Measurements from ENCODE around the gene NKAIN4. TPM values are rescaled to one million over a fixed set of nuclear protein-coding genes. Genes with fewer than 3 reads are reported as not detected.

Gene NKAIN4
- total RNA-seq, 1 donor from 2014 or later, result 183 TPM

DNA sequence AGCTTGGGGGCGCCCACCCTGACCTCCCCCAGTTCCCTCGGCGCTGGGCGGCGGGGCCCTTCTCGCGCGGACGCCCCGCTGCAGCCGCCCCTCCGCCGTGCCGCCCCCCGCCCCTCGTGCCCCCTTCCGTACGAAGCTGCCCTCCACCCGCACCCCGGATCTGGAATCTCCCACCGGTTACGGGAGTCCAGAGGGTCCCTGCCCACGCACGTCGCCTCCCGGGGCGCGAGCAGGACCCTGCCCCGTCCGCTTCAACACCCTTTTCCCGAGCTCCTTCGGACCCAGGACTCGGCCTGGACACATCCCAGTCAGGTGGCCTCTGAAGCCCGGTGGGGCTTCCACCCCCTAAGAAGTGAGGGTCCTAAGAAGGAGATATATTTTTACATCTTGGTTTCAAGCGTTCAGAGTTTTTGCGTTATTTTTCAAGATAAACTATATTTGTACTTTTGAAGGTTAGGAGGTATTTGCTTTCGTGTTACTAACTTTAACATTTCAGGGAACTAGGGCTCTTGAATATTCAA, 18.9 kb upstream of the NKAIN4 start:
- no peak overlapping the region for H3K27ac Mint-ChIP-seq (ENCODE audit: unreplicated experiment)
- TF ChIP-seq, protein P1, sequence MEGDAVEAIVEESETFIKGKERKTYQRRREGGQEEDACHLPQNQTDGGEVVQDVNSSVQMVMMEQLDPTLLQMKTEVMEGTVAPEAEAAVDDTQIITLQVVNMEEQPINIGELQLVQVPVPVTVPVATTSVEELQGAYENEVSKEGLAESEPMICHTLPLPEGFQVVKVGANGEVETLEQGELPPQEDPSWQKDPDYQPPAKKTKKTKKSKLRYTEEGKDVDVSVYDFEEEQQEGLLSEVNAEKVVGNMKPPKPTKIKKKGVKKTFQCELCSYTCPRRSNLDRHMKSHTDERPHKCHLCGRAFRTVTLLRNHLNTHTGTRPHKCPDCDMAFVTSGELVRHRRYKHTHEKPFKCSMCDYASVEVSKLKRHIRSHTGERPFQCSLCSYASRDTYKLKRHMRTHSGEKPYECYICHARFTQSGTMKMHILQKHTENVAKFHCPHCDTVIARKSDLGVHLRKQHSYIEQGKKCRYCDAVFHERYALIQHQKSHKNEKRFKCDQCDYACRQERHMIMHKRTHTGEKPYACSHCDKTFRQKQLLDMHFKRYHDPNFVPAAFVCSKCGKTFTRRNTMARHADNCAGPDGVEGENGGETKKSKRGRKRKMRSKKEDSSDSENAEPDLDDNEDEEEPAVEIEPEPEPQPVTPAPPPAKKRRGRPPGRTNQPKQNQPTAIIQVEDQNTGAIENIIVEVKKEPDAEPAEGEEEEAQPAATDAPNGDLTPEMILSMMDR (IDR thresholded peaks at IDR 0.05; ENCODE audit: partially characterized antibody, unreplicated experiment), result no peak
- H3K9me3 Mint-ChIP-seq (ENCODE audit: unreplicated experiment), result peaks cover 13% of the 10 kb centered on the region
- peaks cover 23% of the 10 kb centered on the region for H3K4me1 Mint-ChIP-seq (ENCODE audit: low read depth, unreplicated experiment)
- H3K27me3 Mint-ChIP-seq (ENCODE audit: unreplicated experiment), result peaks cover 13% of the 10 kb centered on the region
- peak overlapping the region; percentile 91 for H3K4me3 Mint-ChIP-seq (ENCODE audit: unreplicated experiment)
- no peaks in the 10 kb centered on the region for H3K36me3 Mint-ChIP-seq (ENCODE audit: unreplicated experiment)
- no peak for DNase-seq

DNA sequence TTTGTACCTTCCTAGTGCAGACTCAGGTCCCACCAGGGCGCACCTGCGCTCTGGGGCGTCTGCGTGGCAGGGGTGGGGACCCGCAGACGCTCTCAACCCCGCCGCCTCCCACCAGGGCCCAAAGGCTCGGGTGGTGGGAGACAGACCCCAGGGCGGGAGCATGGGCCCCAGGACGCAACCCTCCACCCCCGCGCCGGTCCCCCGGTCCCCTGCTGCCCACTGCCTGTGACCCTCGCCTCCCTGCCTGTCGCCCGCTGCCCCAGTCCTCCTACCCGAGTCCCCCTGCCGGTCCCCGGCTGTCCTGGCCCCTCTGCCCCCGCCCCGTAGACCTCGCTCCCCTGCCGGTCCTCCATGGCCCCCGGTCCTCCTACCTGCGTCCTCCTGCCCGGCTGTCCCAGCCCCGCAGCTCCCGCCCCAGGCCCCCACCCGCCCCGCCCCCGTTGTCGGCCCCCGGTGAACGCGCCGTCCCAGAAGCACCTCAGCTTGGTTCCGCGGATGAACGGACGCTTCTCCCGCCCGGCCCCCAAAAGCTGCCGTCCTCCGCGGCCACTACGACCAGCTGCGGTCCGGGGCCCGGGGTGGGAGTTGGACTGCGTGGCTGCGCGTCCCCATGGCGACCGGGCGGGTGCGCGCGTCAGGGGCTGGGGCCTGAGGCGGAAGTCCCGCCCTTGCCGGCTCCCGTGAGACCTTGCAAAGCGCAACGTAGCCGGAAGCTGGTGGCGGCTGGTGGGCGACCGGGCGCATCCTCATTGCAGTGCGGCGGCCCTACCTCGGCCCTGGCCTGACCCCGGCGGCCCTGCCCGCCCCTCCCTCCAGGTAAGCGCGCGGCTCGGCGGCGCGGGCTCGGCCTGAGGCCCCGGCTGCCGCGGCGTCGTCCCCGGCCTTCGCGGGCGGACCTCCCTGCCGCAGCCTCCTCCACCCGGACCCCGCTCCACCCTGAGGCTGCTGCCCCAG, 18.1 kb upstream of the NKAIN4 start, which contains the start of gene ARFGAP1:
TSS of gene ARFGAP1 (plus strand) at position 709 of the 954 bp plus-strand sequence. CDS start 2,768 bp downstream, outside the sequence.
- H3K36me3 Mint-ChIP-seq (ENCODE audit: unreplicated experiment), result no peaks in the 10 kb centered on the region
- peak within 1 kb of the TSS; percentile 91 for H3K4me3 Mint-ChIP-seq (ENCODE audit: unreplicated experiment)
- peaks cover 13% of the 10 kb centered on the region for H3K27me3 Mint-ChIP-seq (ENCODE audit: unreplicated experiment)
- peak within 1 kb of the TSS; percentile 65 for H3K27ac Mint-ChIP-seq (ENCODE audit: unreplicated experiment)
- H3K9me3 Mint-ChIP-seq (ENCODE audit: unreplicated experiment), result peaks cover 13% of the 10 kb centered on the region
- peak; percentile 97 for DNase-seq
- TF ChIP-seq, protein P1 (IDR thresholded peaks at IDR 0.05; ENCODE audit: partially characterized antibody, unreplicated experiment), result no peak
- H3K4me1 Mint-ChIP-seq (ENCODE audit: low read depth, unreplicated experiment), result peaks cover 24% of the 10 kb centered on the region

DNA sequence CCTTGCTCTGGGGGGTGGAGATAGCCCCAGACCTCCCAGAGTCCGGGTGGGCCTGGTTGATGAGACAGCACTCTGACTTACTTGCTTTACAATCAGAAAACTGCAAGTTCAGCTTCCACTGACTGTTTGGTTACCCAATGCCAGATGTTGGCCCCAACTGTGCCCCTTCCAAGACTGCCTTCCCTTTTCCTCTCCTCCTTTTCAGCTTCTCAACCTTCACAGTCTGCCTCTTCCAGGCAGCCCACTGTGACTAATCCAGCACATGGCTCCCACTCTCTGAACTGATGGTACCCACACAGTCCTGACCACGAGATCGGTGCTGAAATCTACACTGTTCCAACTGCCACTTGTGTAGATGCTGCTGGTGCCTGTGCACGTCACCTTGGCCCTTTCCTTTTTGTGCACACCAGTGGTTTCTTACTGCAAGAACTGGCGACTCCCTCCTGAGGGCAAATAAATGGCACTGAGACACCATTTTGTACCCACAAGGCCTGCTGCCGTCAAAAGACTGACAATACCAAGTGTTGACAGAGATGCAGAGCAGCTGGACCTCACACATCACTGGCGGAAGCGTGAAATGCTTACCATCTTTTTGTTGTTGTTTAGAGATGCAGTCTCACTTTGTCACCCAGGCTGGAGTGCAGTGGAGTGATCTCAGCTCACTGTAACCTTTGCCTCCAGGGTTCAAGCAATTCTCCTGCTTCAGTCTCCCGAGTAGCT, 16.5 kb upstream of the NKAIN4 start:
- peak overlapping the region; percentile 67 for H3K4me3 Mint-ChIP-seq (ENCODE audit: unreplicated experiment)
- H3K27ac Mint-ChIP-seq (ENCODE audit: unreplicated experiment), result no peak overlapping the region
- no peaks in the 10 kb centered on the region for H3K36me3 Mint-ChIP-seq (ENCODE audit: unreplicated experiment)

DNA sequence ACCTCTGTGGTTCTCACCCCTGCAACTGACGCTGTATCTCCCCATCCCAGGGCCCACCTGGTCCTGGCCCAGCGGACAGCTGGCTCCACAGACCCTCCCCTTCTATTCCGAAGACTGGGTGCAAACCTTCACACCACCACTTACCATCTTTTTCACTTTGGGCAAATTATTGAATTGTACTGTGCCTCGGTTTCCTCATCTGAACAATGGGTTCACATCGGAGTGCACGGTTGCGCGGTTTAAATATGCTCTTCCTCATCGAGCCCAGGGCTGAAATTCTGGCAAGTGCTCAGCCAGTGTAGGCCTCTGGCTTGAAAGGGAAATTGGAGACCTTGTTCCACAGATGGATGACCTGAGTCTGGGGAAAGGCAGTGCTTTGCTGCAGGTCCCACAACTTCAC, 15.5 kb upstream of the NKAIN4 start:
- Mint-ChIP-seq H3K36me3 (ENCODE audit: unreplicated experiment) (no peaks in the 10 kb centered on the region), H3K4me1 (ENCODE audit: low read depth, unreplicated experiment) (peaks cover 17% of the 10 kb centered on the region), H3K9me3 (ENCODE audit: unreplicated experiment) (peaks cover 13% of the 10 kb centered on the region), H3K27ac (ENCODE audit: unreplicated experiment) (no peak overlapping the region), H3K4me3 (ENCODE audit: unreplicated experiment) (no peak overlapping the region), H3K27me3 (ENCODE audit: unreplicated experiment) (peaks cover 13% of the 10 kb centered on the region)
- DNase-seq, result no peak
- TF ChIP-seq, protein P1 (IDR thresholded peaks at IDR 0.05; ENCODE audit: partially characterized antibody, unreplicated experiment), result no peak

More for the DNA sequence above, 16.5 kb upstream of the NKAIN4 start:
- peaks cover 13% of the 10 kb centered on the region for H3K27me3 Mint-ChIP-seq (ENCODE audit: unreplicated experiment)
- peaks cover 24% of the 10 kb centered on the region for H3K4me1 Mint-ChIP-seq (ENCODE audit: low read depth, unreplicated experiment)
- DNase-seq, result no peak
- H3K9me3 Mint-ChIP-seq (ENCODE audit: unreplicated experiment), result peaks cover 13% of the 10 kb centered on the region
- TF ChIP-seq, protein P1 (IDR thresholded peaks at IDR 0.05; ENCODE audit: partially characterized antibody, unreplicated experiment), result no peak
